H1 (cell line): ENCODE results near the gene MCCD1. TPM values are rescaled to one million over a fixed set of nuclear protein-coding genes. Genes with fewer than 3 reads are reported as not detected.

Experiments
- polyA plus RNA-seq, 7 experiments: library from polyadenylated mRNA; depleted of rRNA in 3 of 7; stranded (reverse) in 5 of 7; unstranded in 2 of 7; fragments of >200 nt in 5 of 7; fragments of 200-250 nt in 2 of 7; gene quantifications; 1 replicate in 5 of 7; 2 replicates in 1 of 7; 4 replicates in 1 of 7; pipeline versions ENCODE4 v1.2.1 to v1.2.3, GENCODE V29; 2011 to 2013; ENCODE audit warnings: missing spikeins in 2 of 7, mixed read lengths in 2 of 7
- total RNA-seq: library from RNA; stranded (reverse); fragmentation: NEBNext Ultra II Directional; extraction: Animal tissue kit (Norgen Biotek cat#: 25700); gene quantifications from 2 replicates; pipeline ENCODE4 v1.2.1, GENCODE V29; 2021
- TF ChIP-seq, protein P1 (sequence below): IDR thresholded peaks from 2 replicates; pipeline ENCODE4 v1.6.1; 2012; ENCODE audit warnings: inconsistent platforms
- TF ChIP-seq, protein P2 (sequence below): IDR thresholded peaks from 2 replicates; pipeline ENCODE4 v1.6.1; 2011; ENCODE audit warnings: low read length, improper control_type of control experiment

Gene MCCD1
- total and polyA plus RNA-seq, 2 of the 8 experiments (the other 6 are each of a cell fraction or from before 2014, with no cell fraction given): not detected

DNA sequence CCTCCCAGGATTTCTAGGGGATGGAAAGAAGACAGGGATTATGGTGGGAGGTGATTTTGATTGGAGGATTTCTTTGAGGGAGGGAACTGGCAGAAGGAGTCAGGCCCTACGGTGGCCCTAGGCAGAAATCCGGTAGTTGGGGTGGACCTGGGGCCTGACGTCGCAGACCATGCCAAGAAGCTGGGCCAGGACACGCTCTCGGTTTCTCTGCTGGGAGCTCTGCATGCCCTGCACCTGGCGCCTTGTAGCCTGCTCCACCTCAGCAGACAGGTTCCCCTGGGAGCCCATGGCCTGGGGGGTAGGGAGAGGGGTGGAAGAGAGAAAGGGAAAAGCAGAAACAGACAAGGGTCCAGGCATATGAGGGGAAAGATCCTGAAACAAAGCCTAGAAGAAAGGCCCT lies 16.5 kb downstream of the MCCD1 start (continued):
- TF ChIP-seq, protein P1, sequence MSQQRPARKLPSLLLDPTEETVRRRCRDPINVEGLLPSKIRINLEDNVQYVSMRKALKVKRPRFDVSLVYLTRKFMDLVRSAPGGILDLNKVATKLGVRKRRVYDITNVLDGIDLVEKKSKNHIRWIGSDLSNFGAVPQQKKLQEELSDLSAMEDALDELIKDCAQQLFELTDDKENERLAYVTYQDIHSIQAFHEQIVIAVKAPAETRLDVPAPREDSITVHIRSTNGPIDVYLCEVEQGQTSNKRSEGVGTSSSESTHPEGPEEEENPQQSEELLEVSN: no peak
- TF ChIP-seq, protein P2, sequence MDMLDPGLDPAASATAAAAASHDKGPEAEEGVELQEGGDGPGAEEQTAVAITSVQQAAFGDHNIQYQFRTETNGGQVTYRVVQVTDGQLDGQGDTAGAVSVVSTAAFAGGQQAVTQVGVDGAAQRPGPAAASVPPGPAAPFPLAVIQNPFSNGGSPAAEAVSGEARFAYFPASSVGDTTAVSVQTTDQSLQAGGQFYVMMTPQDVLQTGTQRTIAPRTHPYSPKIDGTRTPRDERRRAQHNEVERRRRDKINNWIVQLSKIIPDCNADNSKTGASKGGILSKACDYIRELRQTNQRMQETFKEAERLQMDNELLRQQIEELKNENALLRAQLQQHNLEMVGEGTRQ: no peak
